T-helper 1 cell (primary cell): Measurements from ENCODE around the gene CSPG5.

Experiments
- DNase-seq, 5 donors: peaks; one replicate each; pipeline ENCODE4 v3.0.0-alpha.2; 2012 to 2020
- total RNA-seq, 4 donors: gene quantifications; one replicate each; lab custom pipeline; 2026; lab: John Stamatoyannopoulos, UW

The CSPG5 gene
- 0 to 0.91 (median 0.59) reads per million in 4 donors for total RNA-seq

- DNase-seq = peak in 2 of 5 donors; percentile 16 to 36
Observed at GRCh38 chr3:47578691-47579632, at the start of gene CSPG5. CSPG5 (minus strand) TSS chr3:47578865; CDS start chr3:47578693, 172 bp downstream.

GRCh38 chr3:47628426-47628825 lies 49.8 kb upstream of the CSPG5 start:
- no peak for DNase-seq

GRCh38 chr3:47622671-47623461 lies 44.2 kb upstream of the CSPG5 start:
- DNase-seq = no peak

GRCh38 chr3:47617086-47618010 lies 38.7 kb upstream of the CSPG5 start:
- no peak for DNase-seq

GRCh38 chr3:47614788-47615187 lies 36.1 kb upstream of the CSPG5 start:
- no peak for DNase-seq

- DNase-seq = no peak
Observed at GRCh38 chr3:47613722-47614121, 35.1 kb upstream of the CSPG5 start.

GRCh38 chr3:47612879-47613278 lies 34.2 kb upstream of the CSPG5 start:
- no peak for DNase-seq

GRCh38 chr3:47612178-47612577 lies 33.5 kb upstream of the CSPG5 start:
- no peak for DNase-seq

- no peak for DNase-seq
Observed at GRCh38 chr3:47611576-47611975, 32.9 kb upstream of the CSPG5 start.

- no peak for DNase-seq
Observed at GRCh38 chr3:47610583-47610982, 31.9 kb upstream of the CSPG5 start.

- DNase-seq = no peak
Observed at GRCh38 chr3:47607335-47607734, 28.7 kb upstream of the CSPG5 start.

GRCh38 chr3:47606165-47606564 lies 27.5 kb upstream of the CSPG5 start:
- no peak for DNase-seq

- no peak for DNase-seq
Observed at GRCh38 chr3:47605652-47606051, 27.0 kb upstream of the CSPG5 start.

GRCh38 chr3:47604145-47604544 lies 25.5 kb upstream of the CSPG5 start:
- DNase-seq = no peak

- DNase-seq = no peak
Observed at GRCh38 chr3:47603332-47603731, 24.7 kb upstream of the CSPG5 start.

- no peak for DNase-seq
Observed at GRCh38 chr3:47601281-47601680, 22.6 kb upstream of the CSPG5 start.

- DNase-seq = no peak
Observed at GRCh38 chr3:47594792-47595191, 16.1 kb upstream of the CSPG5 start.

- DNase-seq = no peak
Observed at GRCh38 chr3:47592066-47592795, 13.6 kb upstream of the CSPG5 start.

- DNase-seq = no peak
Observed at GRCh38 chr3:47590216-47590615, 11.6 kb upstream of the CSPG5 start.

GRCh38 chr3:47588587-47588986 lies 9.9 kb upstream of the CSPG5 start:
- no peak for DNase-seq

- DNase-seq = no peak
Observed at GRCh38 chr3:47588053-47588452, 9.4 kb upstream of the CSPG5 start.

- DNase-seq = no peak
Observed at GRCh38 chr3:47586746-47587145, 8.1 kb upstream of the CSPG5 start.
